GM23338 (cell line): ENCODE results near the gene PRKAA1. TPM values are rescaled to one million over a fixed set of nuclear protein-coding genes. Genes with fewer than 3 reads are reported as not detected.

Experiments used
- ATAC-seq: fragments of 200-7000 bp; cut with Tn5 transposase; 3 replicates; pipeline ENCODE4 v1.9.1; 2020
- DNase-seq: peaks from one replicate; pipeline ENCODE4 v3.0.0-alpha.2; 2015; ENCODE audit warnings: low spot score
- H2AFZ ChIP-seq: fragments of 200-600 bp; sonication (generic); 2 replicates; pipeline ENCODE4 v1.8.0; 2016; ENCODE audit warnings: antibody characterized with exemption, mild to moderate bottlenecking, moderate library complexity
- H3F3A ChIP-seq: fragments of 200-600 bp; sonication (generic); replicated peaks from 2 replicates; pipeline ENCODE4 v1.8.0; 2017; ENCODE audit warnings: antibody characterized with exemption, mixed run types, low read depth
- H3K27ac ChIP-seq: fragments of 200-600 bp; sonication (generic); 2 replicates; pipeline ENCODE4 v1.6.1; 2016; ENCODE audit warnings: low read depth
- H3K27me3 ChIP-seq: fragments of 200-600 bp; sonication (generic); 2 replicates; pipeline ENCODE4 v1.8.0; 2016; ENCODE audit warnings: mild to moderate bottlenecking, mixed run types, moderate library complexity; ENCODE audit not compliant: insufficient read depth
- H3K36me3 ChIP-seq: fragments of 200-600 bp; sonication (generic); 2 replicates; pipeline ENCODE4 v1.8.0; 2016; ENCODE audit warnings: mild to moderate bottlenecking; ENCODE audit not compliant: insufficient read depth
- H3K4me1 ChIP-seq: fragments of 200-600 bp; sonication (generic); 2 replicates; pipeline ENCODE4 v1.8.0; 2016; ENCODE audit warnings: mild to moderate bottlenecking, moderate library complexity; ENCODE audit not compliant: insufficient read depth
- H3K4me2 ChIP-seq: fragments of 200-600 bp; sonication (generic); 2 replicates; pipeline ENCODE4 v1.7.1; 2017; ENCODE audit warnings: mixed run types
- H3K4me3 ChIP-seq: fragments of 200-600 bp; sonication (generic); 2 replicates; pipeline ENCODE4 v1.6.1; 2016; ENCODE audit warnings: mixed run types
- H3K79me2 ChIP-seq: fragments of 200-600 bp; sonication (generic); replicated peaks from 2 replicates; pipeline ENCODE4 v1.8.0; 2017; ENCODE audit warnings: mild to moderate bottlenecking; ENCODE audit not compliant: insufficient read depth
- H3K9me2 ChIP-seq: fragments of 200-600 bp; sonication (generic); 2 replicates; pipeline ENCODE4 v1.8.0; 2017; ENCODE audit not compliant: insufficient read depth
- H4K20me1 ChIP-seq: fragments of 200-600 bp; sonication (generic); replicated peaks from 2 replicates; pipeline ENCODE4 v1.8.0; 2017; ENCODE audit warnings: mild to moderate bottlenecking; ENCODE audit not compliant: insufficient read depth
- H3K27ac Mint-ChIP-seq: 2 replicates; pipeline ENCODE4 v1.8.0; 2020; ENCODE audit warnings: inconsistent platforms, mild to moderate bottlenecking, moderate library complexity, mixed read lengths
- H3K27me3 Mint-ChIP-seq: 3 replicates; pipeline ENCODE4 v1.8.0; 2022; ENCODE audit warnings: low read depth, mild to moderate bottlenecking, moderate library complexity, mixed read lengths, inconsistent platforms; ENCODE audit not compliant: insufficient read depth, poor library complexity
- H3K36me3 Mint-ChIP-seq: 3 replicates; pipeline ENCODE4 v1.8.0; 2021; ENCODE audit warnings: low read depth, mild to moderate bottlenecking, inconsistent platforms, moderate library complexity, mixed read lengths
- H3K4me1 Mint-ChIP-seq: 3 replicates; pipeline ENCODE4 v1.8.0; 2020; ENCODE audit warnings: mild to moderate bottlenecking, inconsistent platforms, mixed read lengths
- H3K4me3 Mint-ChIP-seq: 3 replicates; pipeline ENCODE4 v1.8.0; 2021; ENCODE audit warnings: moderate library complexity, mild to moderate bottlenecking, inconsistent platforms, mixed read lengths
- H3K9me3 Mint-ChIP-seq: 3 replicates; pipeline ENCODE4 v1.8.0; 2020; ENCODE audit warnings: moderate library complexity, mild to moderate bottlenecking, inconsistent platforms, mixed read lengths
- CTCF ChIP-seq, 2 experiments: fragments of 200-600 bp in 1 of 2; sonication (generic) in 1 of 2; conservative IDR thresholded peaks; 2 replicates each; pipeline versions ENCODE4 v1.5.1 to v1.6.1; 2016 to 2017; ENCODE audit warnings: antibody characterized with exemption in 2 of 2, low read depth in 2 of 2, mild to moderate bottlenecking in 2 of 2, moderate library complexity in 1 of 2
- EZH2phosphoT487 ChIP-seq: fragments of 200-600 bp; sonication (generic); IDR thresholded peaks from one replicate; pipeline ENCODE4 v1.8.1; 2018; ENCODE audit warnings: antibody characterized with exemption; ENCODE audit not compliant: unreplicated experiment
- ZNF462 ChIP-seq: fragments of 250-450 bp; sonication (Bioruptor Pico); IDR thresholded peaks from 2 replicates; pipeline ENCODE4 v1.5.0; 2020; ENCODE audit warnings: mild to moderate bottlenecking, moderate library complexity
- polyA plus RNA-seq: library from polyadenylated mRNA; unstranded; fragments of >200 nt; fragmentation: Nextera tagmentation; extraction: Ambion mirVana; gene quantifications from 2 replicates; pipeline ENCODE4 v1.2.1, GENCODE V29; 2016
- total RNA-seq: library from RNA; depleted of rRNA; stranded (reverse); fragments of >200 nt; shearing (Covaris generic); gene quantifications from 2 replicates; pipeline ENCODE4 v1.2.3, GENCODE V29; 2014

PRKAA1 gene
- total and polyA plus RNA-seq, 2 experiments from 2014 or later = 10.3 to 35.0 TPM

GRCh38 chr5:40833712-40834229, 35.6 kb upstream of the PRKAA1 start (continued):
- no peak for TF ChIP-seq ZNF462 (CRISPR knock-in tag)

- H3K27ac ChIP-seq = peak overlapping the region; percentile 99
- Mint-ChIP-seq H3K36me3 (peaks cover 81% of the 10 kb centered on the region), H3K4me3 (peak overlapping the region; percentile 100), H3K4me1 (peaks cover 47% of the 10 kb centered on the region), H3K27me3 (peaks cover 42% of the 10 kb centered on the region), H3K27ac (peak overlapping the region; percentile 92), H3K9me3 (peaks cover 9% of the 10 kb centered on the region; the same call in 1 of the 3 replicates)
- H3K36me3 ChIP-seq = peaks cover 70% of the 10 kb centered on the region
- no peaks in the 10 kb centered on the region for H3K27me3 ChIP-seq
- H3K9me2 ChIP-seq = no peaks in the 10 kb centered on the region
- peaks cover 63% of the 10 kb centered on the region for H3K79me2 ChIP-seq
- peak overlapping the region; percentile 97 for H3K4me3 ChIP-seq
- H4K20me1 ChIP-seq = peaks cover 52% of the 10 kb centered on the region
- peaks cover 82% of the 10 kb centered on the region for H3F3A ChIP-seq
- H2AFZ ChIP-seq = no peak overlapping the region
- peaks cover 30% of the 10 kb centered on the region for H3K4me1 ChIP-seq
- TF ChIP-seq CTCF (conservative IDR thresholded peaks at IDR 0.05; ENCODE audit: low read depth in 2 of 2) (no peak), EZH2phosphoT487 (no peak)
- DNase-seq (no peak), ATAC-seq (no peak)
- H3K4me2 ChIP-seq = peak overlapping the region; percentile 97
These were observed 34.2 kb upstream of the PRKAA1 start for GRCh38 chr5:40832345-40832744.
